ENCODE data around the gene NHLH1.

DNA sequence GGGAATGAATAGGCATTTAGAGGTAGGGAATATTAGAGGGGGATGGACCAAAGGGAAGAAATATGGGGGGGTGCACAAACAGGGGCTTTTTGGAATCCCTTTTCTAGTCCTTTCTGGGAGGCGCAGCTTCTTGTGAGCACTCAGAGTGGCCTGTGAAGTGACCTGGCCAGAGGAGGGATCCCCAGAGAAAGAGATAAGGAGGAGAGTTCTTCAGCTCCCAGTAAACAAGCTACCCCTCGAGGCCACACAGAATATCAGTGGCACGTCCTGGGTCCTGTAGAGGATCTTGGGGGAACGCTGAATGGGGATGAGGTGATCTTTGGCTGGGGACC is 52.9 kb downstream of the NHLH1 start:
- TF ChIP-seq, protein P1, sequence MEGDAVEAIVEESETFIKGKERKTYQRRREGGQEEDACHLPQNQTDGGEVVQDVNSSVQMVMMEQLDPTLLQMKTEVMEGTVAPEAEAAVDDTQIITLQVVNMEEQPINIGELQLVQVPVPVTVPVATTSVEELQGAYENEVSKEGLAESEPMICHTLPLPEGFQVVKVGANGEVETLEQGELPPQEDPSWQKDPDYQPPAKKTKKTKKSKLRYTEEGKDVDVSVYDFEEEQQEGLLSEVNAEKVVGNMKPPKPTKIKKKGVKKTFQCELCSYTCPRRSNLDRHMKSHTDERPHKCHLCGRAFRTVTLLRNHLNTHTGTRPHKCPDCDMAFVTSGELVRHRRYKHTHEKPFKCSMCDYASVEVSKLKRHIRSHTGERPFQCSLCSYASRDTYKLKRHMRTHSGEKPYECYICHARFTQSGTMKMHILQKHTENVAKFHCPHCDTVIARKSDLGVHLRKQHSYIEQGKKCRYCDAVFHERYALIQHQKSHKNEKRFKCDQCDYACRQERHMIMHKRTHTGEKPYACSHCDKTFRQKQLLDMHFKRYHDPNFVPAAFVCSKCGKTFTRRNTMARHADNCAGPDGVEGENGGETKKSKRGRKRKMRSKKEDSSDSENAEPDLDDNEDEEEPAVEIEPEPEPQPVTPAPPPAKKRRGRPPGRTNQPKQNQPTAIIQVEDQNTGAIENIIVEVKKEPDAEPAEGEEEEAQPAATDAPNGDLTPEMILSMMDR (IDR thresholded peaks at IDR 0.05; ENCODE audit: low read length): no peak
- TF ChIP-seq EZH2 (optimal IDR thresholded peaks at IDR 0.05; ENCODE audit: low read depth, low read length): no peak
